ENCODE results near the gene AP1B1. TPM values are rescaled to one million over a fixed set of nuclear protein-coding genes. Genes with fewer than 3 reads are reported as not detected.

The AP1B1 gene
- total and polyA plus RNA-seq, 2 of the 8 experiments (the other 6 are each of a cell fraction or from before 2014, with no cell fraction given) = 64.2 to 86.8 TPM

- POLR2A ChIA-PET (ENCODE audit: partially characterized antibody) = interaction anchor here (0.9 to 2.2 kb wide), 3 partner anchors 9 to 66 kb away, joined by 4 to 7 read pairs (median 6); no protein-coding TSS in a partner anchor
- 88% methylated on average over 12 of the region's 12 CpGs; no CpG with 5 or more reads in 1 of the 2 experiments for WGBS, 2 experiments (ENCODE audit: extremely low coverage in 1 of 2, insufficient coverage in 1 of 2, insufficient read length in 1 of 2, insufficient replicate concordance in 2 of 2, low coverage in 1 of 2, low lambda C conversion rate in 2 of 2, missing lambda C conversion rate in 1 of 2)
Measured at GRCh38 chr22:29337631-29338284, 50.6 kb downstream of the AP1B1 start.

More at GRCh38 chr22:29337631-29338284, 50.6 kb downstream of the AP1B1 start:
- no peak overlapping the region for H2BK20ac ChIP-seq (ENCODE audit: low read length)
- no peak overlapping the region for H4K91ac ChIP-seq (replicated peaks; ENCODE audit: insufficient read length, low read length)
- H2AK5ac ChIP-seq (ENCODE audit: low read depth, low read length) = no peak overlapping the region
- peaks cover 8 to 39% (median 20%) of the 10 kb centered on the region in 4 experiments for H3K36me3 ChIP-seq (ENCODE audit: control insufficient read depth in 2 of 4, insufficient read depth in 4 of 4, low read length in 3 of 4)
- H3K27me3 ChIP-seq (replicated peaks in 1 of 4; ENCODE audit: control insufficient read depth in 3 of 4, extremely low read depth in 1 of 4, insufficient read depth in 3 of 4, low read length in 3 of 4) = no peaks in the 10 kb centered on the region
- H2BK5ac ChIP-seq (ENCODE audit: low read depth, low read length) = no peak overlapping the region
- no peak overlapping the region for H3K4me2 ChIP-seq (ENCODE audit: insufficient read depth in 1 of 2, low read depth in 2 of 2, low read length in 2 of 2)
- peaks cover under 1 to 11% of the 10 kb centered on the region in 2 experiments for H4K20me1 ChIP-seq (replicated peaks in 1 of 2; ENCODE audit: control insufficient read depth in 1 of 2, insufficient read depth in 2 of 2, low read length in 2 of 2)
- no peak overlapping the region for H3K9ac ChIP-seq (replicated peaks in 1 of 4; ENCODE audit: extremely low read depth in 1 of 4, low read depth in 3 of 4, low read length in 3 of 4)
- no peaks in the 10 kb centered on the region for H3K23me2 ChIP-seq (ENCODE audit: low read depth, low read length)
- CTCF ChIA-PET (ENCODE audit: partially characterized antibody) = interaction anchor here (0.6 to 1.8 kb wide), 5 partner anchors 11 to 25 kb away, joined by 3 to 7 read pairs (median 3); no protein-coding TSS in a partner anchor
- H3K4me3 ChIP-seq (ENCODE audit: extremely low read depth in 1 of 4, insufficient read depth in 2 of 4, low read depth in 3 of 4, low read length in 4 of 4) = no peak overlapping the region
- no peak overlapping the region for H3K4ac ChIP-seq (replicated peaks; ENCODE audit: insufficient read length, low read depth, low read length)
- no peak overlapping the region for H3K14ac ChIP-seq (ENCODE audit: insufficient read length)
- no peaks in the 10 kb centered on the region for H3K4me1 ChIP-seq (replicated peaks in 1 of 4; ENCODE audit: control insufficient read depth in 3 of 4, insufficient read depth in 4 of 4, low read length in 3 of 4)
- no peak overlapping the region for H2BK15ac ChIP-seq (ENCODE audit: low read length)
- no peak overlapping the region for H4K8ac ChIP-seq (ENCODE audit: extremely low read depth, insufficient read depth, low read length)
- H3K56ac ChIP-seq (replicated peaks; ENCODE audit: insufficient read length, low read depth, low read length) = no peak overlapping the region
- no peak overlapping the region for H2AFZ ChIP-seq (ENCODE audit: low read length)
- H3K9me3 ChIP-seq (ENCODE audit: insufficient read depth in 2 of 2, low read depth in 1 of 2, low read length in 1 of 2) = no peaks in the 10 kb centered on the region
- H3K18ac ChIP-seq (ENCODE audit: extremely low read depth, low read length) = no peak overlapping the region
- no peaks in the 10 kb centered on the region for H3K79me2 ChIP-seq (ENCODE audit: control insufficient read depth in 1 of 2, insufficient read depth in 2 of 2, low read length in 2 of 2)
- no peak overlapping the region for H3K23ac ChIP-seq (ENCODE audit: insufficient read length)
- TF ChIP-seq TEAD4 (IDR thresholded peaks at IDR 0.05; ENCODE audit: low read depth, low read length) (no peak), HDAC2 (IDR thresholded peaks at IDR 0.05; ENCODE audit: borderline replicate concordance in 1 of 2, low read depth in 2 of 2, low read length in 2 of 2) (no peak), SIN3A (conservative IDR thresholded peaks at IDR 0.05 in 1 of 2, IDR thresholded peaks at IDR 0.05 in 1 of 2; ENCODE audit: low read depth in 1 of 2, low read length in 2 of 2) (no peak), SP4 (IDR thresholded peaks at IDR 0.05; ENCODE audit: low read length) (no peak)
- no peak overlapping the region for H2BK120ac ChIP-seq (replicated peaks; ENCODE audit: low read depth, low read length)
- FAIRE-seq (no peak), DNase-seq (ENCODE audit: low read depth in 1 of 2, low spot score in 2 of 2) (no peak)
- H2BK12ac ChIP-seq (ENCODE audit: low read depth, low read length) = no peak overlapping the region
- no peaks in the 10 kb centered on the region for H3K79me1 ChIP-seq (ENCODE audit: low read depth, low read length)
- no peak overlapping the region for H3K27ac ChIP-seq (ENCODE audit: low read depth, low read length)
- H4K5ac ChIP-seq (ENCODE audit: insufficient read length, low read depth, low read length) = no peak overlapping the region

Measured in H1 (cell line).